ENCODE data around the gene STAT3. TPM values are rescaled to one million over a fixed set of nuclear protein-coding genes. Genes with fewer than 3 reads are reported as not detected.
"Not testable (repeated sequence)": the region's sequence is repeated elsewhere in the genome, so short reads cannot be mapped to it uniquely, and the experiment has no call there.

STAT3 gene
- total RNA-seq, 1 donor from 2014 or later = 68.0 TPM

- no peak overlapping the region for H3K27ac Mint-ChIP-seq (ENCODE audit: unreplicated experiment)
- no peaks in the 10 kb centered on the region for H3K36me3 Mint-ChIP-seq (ENCODE audit: unreplicated experiment)
- TF ChIP-seq, protein P1, sequence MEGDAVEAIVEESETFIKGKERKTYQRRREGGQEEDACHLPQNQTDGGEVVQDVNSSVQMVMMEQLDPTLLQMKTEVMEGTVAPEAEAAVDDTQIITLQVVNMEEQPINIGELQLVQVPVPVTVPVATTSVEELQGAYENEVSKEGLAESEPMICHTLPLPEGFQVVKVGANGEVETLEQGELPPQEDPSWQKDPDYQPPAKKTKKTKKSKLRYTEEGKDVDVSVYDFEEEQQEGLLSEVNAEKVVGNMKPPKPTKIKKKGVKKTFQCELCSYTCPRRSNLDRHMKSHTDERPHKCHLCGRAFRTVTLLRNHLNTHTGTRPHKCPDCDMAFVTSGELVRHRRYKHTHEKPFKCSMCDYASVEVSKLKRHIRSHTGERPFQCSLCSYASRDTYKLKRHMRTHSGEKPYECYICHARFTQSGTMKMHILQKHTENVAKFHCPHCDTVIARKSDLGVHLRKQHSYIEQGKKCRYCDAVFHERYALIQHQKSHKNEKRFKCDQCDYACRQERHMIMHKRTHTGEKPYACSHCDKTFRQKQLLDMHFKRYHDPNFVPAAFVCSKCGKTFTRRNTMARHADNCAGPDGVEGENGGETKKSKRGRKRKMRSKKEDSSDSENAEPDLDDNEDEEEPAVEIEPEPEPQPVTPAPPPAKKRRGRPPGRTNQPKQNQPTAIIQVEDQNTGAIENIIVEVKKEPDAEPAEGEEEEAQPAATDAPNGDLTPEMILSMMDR (IDR thresholded peaks at IDR 0.05; ENCODE audit: partially characterized antibody, unreplicated experiment) = no peak
- peaks cover 5% of the 10 kb centered on the region for H3K27me3 Mint-ChIP-seq (ENCODE audit: unreplicated experiment)
- DNase-seq = no peak
- no peaks in the 10 kb centered on the region for H3K9me3 Mint-ChIP-seq (ENCODE audit: unreplicated experiment)
- no peak overlapping the region for H3K4me3 Mint-ChIP-seq (ENCODE audit: unreplicated experiment)
- peaks cover 7% of the 10 kb centered on the region for H3K4me1 Mint-ChIP-seq (ENCODE audit: low read depth, unreplicated experiment)
These were observed 7.3 kb downstream of the STAT3 start for GRCh38 chr17:42380935-42381334.

DNA sequence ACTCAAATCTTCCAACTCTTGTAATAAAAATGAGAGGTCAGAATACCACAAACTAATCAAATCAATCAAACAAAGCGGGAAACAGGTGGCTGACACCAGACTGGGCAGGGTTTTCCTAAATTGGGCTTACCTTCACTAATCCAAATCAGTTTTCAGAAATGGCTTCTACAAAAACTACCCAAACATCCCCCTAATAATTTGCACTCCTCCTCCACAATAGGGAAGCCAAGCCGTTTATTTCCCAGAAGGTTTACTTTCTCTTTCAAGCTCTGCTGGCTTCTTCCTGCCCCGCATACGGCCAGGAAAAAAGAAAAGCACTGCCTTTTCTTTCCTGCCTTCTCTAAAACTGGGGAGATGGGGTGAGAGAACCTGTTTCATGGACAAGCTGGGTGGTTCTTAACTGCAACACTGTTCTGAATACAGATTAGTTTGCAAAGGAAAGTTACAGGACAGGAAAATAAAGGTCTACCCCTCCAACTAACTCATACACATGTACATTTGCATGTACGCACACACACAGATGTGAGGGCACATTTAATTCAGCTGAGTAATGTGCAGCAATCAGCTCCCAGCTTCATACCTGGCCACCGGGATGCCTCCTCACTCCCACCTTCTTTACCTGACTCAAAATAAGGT lies 9.2 kb downstream of the STAT3 start:
- no peak overlapping the region for H3K4me3 Mint-ChIP-seq (ENCODE audit: unreplicated experiment)
- TF ChIP-seq, protein P1 (IDR thresholded peaks at IDR 0.05; ENCODE audit: partially characterized antibody, unreplicated experiment) = no peak
- H3K36me3 Mint-ChIP-seq (ENCODE audit: unreplicated experiment) = no peaks in the 10 kb centered on the region
- H3K9me3 Mint-ChIP-seq (ENCODE audit: unreplicated experiment) = no peaks in the 10 kb centered on the region
- peaks cover 5% of the 10 kb centered on the region for H3K27me3 Mint-ChIP-seq (ENCODE audit: unreplicated experiment)
- peaks cover 7% of the 10 kb centered on the region for H3K4me1 Mint-ChIP-seq (ENCODE audit: low read depth, unreplicated experiment)
- no peak for DNase-seq
- H3K27ac Mint-ChIP-seq (ENCODE audit: unreplicated experiment) = no peak overlapping the region

GRCh38 chr17:42378359-42378958 lies 9.8 kb downstream of the STAT3 start:
- no peak overlapping the region for H3K4me3 Mint-ChIP-seq (ENCODE audit: unreplicated experiment)
- H3K4me1 Mint-ChIP-seq (ENCODE audit: low read depth, unreplicated experiment) = peaks cover 7% of the 10 kb centered on the region
- no peak for DNase-seq

GRCh38 chr17:42373896-42374295 lies 14.3 kb downstream of the STAT3 start:
- TF ChIP-seq, protein P1 (IDR thresholded peaks at IDR 0.05; ENCODE audit: partially characterized antibody, unreplicated experiment) = no peak
- peaks cover 3% of the 10 kb centered on the region for H3K27me3 Mint-ChIP-seq (ENCODE audit: unreplicated experiment)
- peaks cover 1% of the 10 kb centered on the region for H3K4me1 Mint-ChIP-seq (ENCODE audit: low read depth, unreplicated experiment)
- no peak for DNase-seq
- H3K4me3 Mint-ChIP-seq (ENCODE audit: unreplicated experiment) = no peak overlapping the region
- H3K27ac Mint-ChIP-seq (ENCODE audit: unreplicated experiment) = no peak overlapping the region
- no peaks in the 10 kb centered on the region for H3K9me3 Mint-ChIP-seq (ENCODE audit: unreplicated experiment)
- H3K36me3 Mint-ChIP-seq (ENCODE audit: unreplicated experiment) = no peaks in the 10 kb centered on the region

More at GRCh38 chr17:42378359-42378958, 9.8 kb downstream of the STAT3 start:
- Mint-ChIP-seq H3K36me3 (ENCODE audit: unreplicated experiment) (no peaks in the 10 kb centered on the region), H3K27me3 (ENCODE audit: unreplicated experiment) (peaks cover 5% of the 10 kb centered on the region), H3K9me3 (ENCODE audit: unreplicated experiment) (no peaks in the 10 kb centered on the region), H3K27ac (ENCODE audit: unreplicated experiment) (no peak overlapping the region)
- TF ChIP-seq, protein P1 (IDR thresholded peaks at IDR 0.05; ENCODE audit: partially characterized antibody, unreplicated experiment) = no peak

DNA sequence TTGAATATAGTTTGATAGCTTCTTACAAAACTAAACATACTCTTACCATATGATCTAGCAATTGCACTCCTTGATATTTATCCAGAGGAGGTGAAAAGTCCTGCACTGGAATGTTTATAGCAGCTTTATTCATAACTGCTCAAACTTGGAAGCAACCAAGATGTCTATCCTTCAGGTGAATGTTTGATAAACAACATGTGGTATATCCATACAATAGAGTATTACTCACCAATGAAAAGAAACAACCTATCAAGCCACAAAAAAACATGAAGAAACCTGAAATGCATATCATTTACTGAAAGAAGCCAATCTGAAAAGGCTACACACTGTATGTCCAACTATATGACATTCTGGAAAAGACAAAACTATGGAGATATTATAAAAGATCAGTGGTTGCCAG lies 16.1 kb downstream of the STAT3 start:
- H3K27me3 Mint-ChIP-seq (ENCODE audit: unreplicated experiment) = no peaks in the 10 kb centered on the region
- TF ChIP-seq, protein P1 (IDR thresholded peaks at IDR 0.05; ENCODE audit: partially characterized antibody, unreplicated experiment) = no peak

GRCh38 chr17:42368797-42369561 lies 19.3 kb downstream of the STAT3 start:
- not testable (repeated sequence) for H3K9me3 Mint-ChIP-seq (ENCODE audit: unreplicated experiment); H3K4me3 Mint-ChIP-seq (ENCODE audit: unreplicated experiment); H3K27ac Mint-ChIP-seq (ENCODE audit: unreplicated experiment); H3K4me1 Mint-ChIP-seq (ENCODE audit: low read depth, unreplicated experiment); H3K36me3 Mint-ChIP-seq (ENCODE audit: unreplicated experiment); DNase-seq; H3K27me3 Mint-ChIP-seq (ENCODE audit: unreplicated experiment)

More for the DNA sequence above, 16.1 kb downstream of the STAT3 start:
- H3K4me3 Mint-ChIP-seq (ENCODE audit: unreplicated experiment) = no peak overlapping the region
- H3K9me3 Mint-ChIP-seq (ENCODE audit: unreplicated experiment) = no peaks in the 10 kb centered on the region
- H3K27ac Mint-ChIP-seq (ENCODE audit: unreplicated experiment) = no peak overlapping the region
- DNase-seq = no peak
- peaks cover 3% of the 10 kb centered on the region for H3K4me1 Mint-ChIP-seq (ENCODE audit: low read depth, unreplicated experiment)
- no peaks in the 10 kb centered on the region for H3K36me3 Mint-ChIP-seq (ENCODE audit: unreplicated experiment)

DNA sequence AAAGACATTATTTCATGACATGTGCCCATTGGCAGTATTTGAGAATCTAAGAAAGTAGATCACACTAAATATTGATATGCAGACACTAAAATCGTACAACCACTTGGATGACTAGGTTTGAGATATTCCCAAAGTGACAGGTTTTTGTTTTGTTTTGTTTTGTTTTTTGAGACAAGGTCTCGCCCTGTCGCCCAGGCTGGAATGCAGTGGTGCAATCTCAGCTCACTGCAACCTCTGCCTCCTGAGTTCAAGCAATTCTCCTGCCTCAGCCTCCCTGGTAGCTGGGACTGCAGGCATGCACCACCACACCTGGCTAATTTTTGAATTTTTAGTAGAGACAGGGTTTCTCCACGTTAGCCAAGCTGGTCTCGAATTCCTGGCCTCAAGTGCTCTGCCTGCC lies 19.9 kb downstream of the STAT3 start:
- not testable (repeated sequence) for H3K36me3 Mint-ChIP-seq (ENCODE audit: unreplicated experiment); H3K9me3 Mint-ChIP-seq (ENCODE audit: unreplicated experiment); H3K27ac Mint-ChIP-seq (ENCODE audit: unreplicated experiment); H3K27me3 Mint-ChIP-seq (ENCODE audit: unreplicated experiment); H3K4me3 Mint-ChIP-seq (ENCODE audit: unreplicated experiment); DNase-seq; H3K4me1 Mint-ChIP-seq (ENCODE audit: low read depth, unreplicated experiment)

All from glutamatergic neuron (in vitro differentiated cells).